ENCODE data around the gene ATG7.

DNA sequence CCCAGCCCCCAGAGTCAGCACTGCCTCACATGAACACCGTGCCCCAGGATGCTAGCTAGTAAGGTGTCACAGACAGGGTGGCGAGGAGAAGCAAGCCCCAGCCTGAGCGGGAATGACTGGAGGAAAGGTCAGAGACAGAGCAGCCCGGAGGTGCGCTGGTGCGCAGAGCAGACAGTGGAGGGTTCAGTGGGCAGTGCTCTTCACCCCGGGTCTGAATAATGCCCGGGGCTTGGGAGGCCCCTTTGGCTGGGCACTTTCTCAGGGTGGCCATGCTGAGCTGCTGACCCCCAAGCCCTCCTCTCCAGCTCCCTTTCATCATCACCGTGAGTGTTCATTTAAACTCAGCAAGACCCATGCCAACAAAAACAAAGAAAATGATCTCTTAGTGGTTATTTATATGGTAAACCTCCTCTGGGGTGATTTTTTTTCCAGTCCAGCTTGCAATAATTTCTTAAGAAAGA, 260.8 kb downstream of the ATG7 start:
- TF ChIP-seq POLR2AphosphoS5 (IDR thresholded peaks at IDR 0.05; ENCODE audit: low read depth) (no peak), GABPA (IDR thresholded peaks at IDR 0.05; ENCODE audit: low read depth) (no peak), SPI1 (IDR thresholded peaks at IDR 0.05; ENCODE audit: borderline replicate concordance, low read depth) (no peak)
- TF ChIP-seq, protein P1, sequence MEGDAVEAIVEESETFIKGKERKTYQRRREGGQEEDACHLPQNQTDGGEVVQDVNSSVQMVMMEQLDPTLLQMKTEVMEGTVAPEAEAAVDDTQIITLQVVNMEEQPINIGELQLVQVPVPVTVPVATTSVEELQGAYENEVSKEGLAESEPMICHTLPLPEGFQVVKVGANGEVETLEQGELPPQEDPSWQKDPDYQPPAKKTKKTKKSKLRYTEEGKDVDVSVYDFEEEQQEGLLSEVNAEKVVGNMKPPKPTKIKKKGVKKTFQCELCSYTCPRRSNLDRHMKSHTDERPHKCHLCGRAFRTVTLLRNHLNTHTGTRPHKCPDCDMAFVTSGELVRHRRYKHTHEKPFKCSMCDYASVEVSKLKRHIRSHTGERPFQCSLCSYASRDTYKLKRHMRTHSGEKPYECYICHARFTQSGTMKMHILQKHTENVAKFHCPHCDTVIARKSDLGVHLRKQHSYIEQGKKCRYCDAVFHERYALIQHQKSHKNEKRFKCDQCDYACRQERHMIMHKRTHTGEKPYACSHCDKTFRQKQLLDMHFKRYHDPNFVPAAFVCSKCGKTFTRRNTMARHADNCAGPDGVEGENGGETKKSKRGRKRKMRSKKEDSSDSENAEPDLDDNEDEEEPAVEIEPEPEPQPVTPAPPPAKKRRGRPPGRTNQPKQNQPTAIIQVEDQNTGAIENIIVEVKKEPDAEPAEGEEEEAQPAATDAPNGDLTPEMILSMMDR (IDR thresholded peaks at IDR 0.05; ENCODE audit: insufficient read depth, low read length): no peak
- TF ChIP-seq, protein P2, sequence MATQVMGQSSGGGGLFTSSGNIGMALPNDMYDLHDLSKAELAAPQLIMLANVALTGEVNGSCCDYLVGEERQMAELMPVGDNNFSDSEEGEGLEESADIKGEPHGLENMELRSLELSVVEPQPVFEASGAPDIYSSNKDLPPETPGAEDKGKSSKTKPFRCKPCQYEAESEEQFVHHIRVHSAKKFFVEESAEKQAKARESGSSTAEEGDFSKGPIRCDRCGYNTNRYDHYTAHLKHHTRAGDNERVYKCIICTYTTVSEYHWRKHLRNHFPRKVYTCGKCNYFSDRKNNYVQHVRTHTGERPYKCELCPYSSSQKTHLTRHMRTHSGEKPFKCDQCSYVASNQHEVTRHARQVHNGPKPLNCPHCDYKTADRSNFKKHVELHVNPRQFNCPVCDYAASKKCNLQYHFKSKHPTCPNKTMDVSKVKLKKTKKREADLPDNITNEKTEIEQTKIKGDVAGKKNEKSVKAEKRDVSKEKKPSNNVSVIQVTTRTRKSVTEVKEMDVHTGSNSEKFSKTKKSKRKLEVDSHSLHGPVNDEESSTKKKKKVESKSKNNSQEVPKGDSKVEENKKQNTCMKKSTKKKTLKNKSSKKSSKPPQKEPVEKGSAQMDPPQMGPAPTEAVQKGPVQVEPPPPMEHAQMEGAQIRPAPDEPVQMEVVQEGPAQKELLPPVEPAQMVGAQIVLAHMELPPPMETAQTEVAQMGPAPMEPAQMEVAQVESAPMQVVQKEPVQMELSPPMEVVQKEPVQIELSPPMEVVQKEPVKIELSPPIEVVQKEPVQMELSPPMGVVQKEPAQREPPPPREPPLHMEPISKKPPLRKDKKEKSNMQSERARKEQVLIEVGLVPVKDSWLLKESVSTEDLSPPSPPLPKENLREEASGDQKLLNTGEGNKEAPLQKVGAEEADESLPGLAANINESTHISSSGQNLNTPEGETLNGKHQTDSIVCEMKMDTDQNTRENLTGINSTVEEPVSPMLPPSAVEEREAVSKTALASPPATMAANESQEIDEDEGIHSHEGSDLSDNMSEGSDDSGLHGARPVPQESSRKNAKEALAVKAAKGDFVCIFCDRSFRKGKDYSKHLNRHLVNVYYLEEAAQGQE (IDR thresholded peaks at IDR 0.05; ENCODE audit: insufficient replicate concordance, low read depth): no peak

Data from HL-60 (cell line).